Activated CD4-positive, alpha-beta memory T cell treated with anti-CD3 and anti-CD28 coated beads for 36 hours (primary cell): ENCODE measurements around the gene GPLD1. TPM values are rescaled to one million over a fixed set of nuclear protein-coding genes. Genes with fewer than 3 reads are reported as not detected.

Experiments used
- CTCF ChIA-PET: fragments of 350-600 bp; sonication (Branson Sonifier 250); formaldehyde crosslinking; loops from one replicate; lab custom pipeline; 2021; ENCODE audit warnings: antibody characterized with exemption, inconsistent platforms; lab: Charles Lee
- POLR2A ChIA-PET: fragments of 350-600 bp; sonication (Branson Sonifier 250); formaldehyde crosslinking; loops from one replicate; lab custom pipeline; 2021; ENCODE audit warnings: antibody characterized with exemption; lab: Charles Lee
- DNase-seq: peaks from one replicate; pipeline ENCODE4 v3.0.0-alpha.2; 2020
- H3K27ac Mint-ChIP-seq: one replicate; pipeline ENCODE4 v1.8.0; 2021; ENCODE audit warnings: mixed read lengths
- H3K27me3 Mint-ChIP-seq: one replicate; pipeline ENCODE4 v1.8.0; 2021; ENCODE audit warnings: mixed read lengths
- H3K36me3 Mint-ChIP-seq: one replicate; pipeline ENCODE4 v1.8.0; 2021; ENCODE audit warnings: mixed read lengths
- H3K4me1 Mint-ChIP-seq: one replicate; pipeline ENCODE4 v1.8.0; 2021; ENCODE audit warnings: low read depth, mixed read lengths
- H3K4me3 Mint-ChIP-seq: one replicate; pipeline ENCODE4 v1.8.0; 2021; ENCODE audit warnings: mild to moderate bottlenecking, mixed read lengths
- H3K9me3 Mint-ChIP-seq: one replicate; pipeline ENCODE4 v1.8.0; 2021; ENCODE audit warnings: mixed read lengths
- intact Hi-C: fragments of 100-400 bp; cut with micrococcal nuclease; formaldehyde crosslinking; loops from one replicate; pipeline ENCODE4 v1.15.1; 2023
- total RNA-seq, 2 experiments: library from RNA; stranded (reverse); gene quantifications; one replicate each; pipeline ENCODE4 v1.2.3, GENCODE V29; 2021

GPLD1 gene
- total RNA-seq, 2 experiments from 2014 or later, result 0.19 to 0.29 TPM

- Mint-ChIP-seq H3K4me1 (no peaks in the 10 kb centered on the region), H3K9me3 (no peaks in the 10 kb centered on the region), H3K36me3 (no peaks in the 10 kb centered on the region), H3K27ac (no peak overlapping the region), H3K27me3 (no peaks in the 10 kb centered on the region), H3K4me3 (no peak overlapping the region)
- ChIA-PET CTCF (no interaction called here), POLR2A (no interaction called here)
- no peak for DNase-seq
- intact Hi-C loops, result no loop called here
These were observed 37.6 kb downstream of the GPLD1 start for GRCh38 chr6:24451581-24452388.

GRCh38 chr6:24448828-24449525 lies 40.4 kb downstream of the GPLD1 start:
- no peak for DNase-seq
- POLR2A ChIA-PET, result no interaction called here
- intact Hi-C loops, result no loop called here
- Mint-ChIP-seq H3K4me3 (no peak overlapping the region), H3K36me3 (no peaks in the 10 kb centered on the region), H3K9me3 (no peaks in the 10 kb centered on the region), H3K27ac (no peak overlapping the region), H3K4me1 (no peaks in the 10 kb centered on the region), H3K27me3 (no peaks in the 10 kb centered on the region)
- CTCF ChIA-PET, result interaction anchor here (0.9 kb wide), 1 partner anchor 18 kb away, joined by 3 read pairs; no protein-coding TSS in a partner anchor

GRCh38 chr6:24448396-24448795 lies 41.0 kb downstream of the GPLD1 start:
- Mint-ChIP-seq H3K4me3 (no peak overlapping the region), H3K36me3 (no peaks in the 10 kb centered on the region), H3K27ac (no peak overlapping the region), H3K27me3 (no peaks in the 10 kb centered on the region), H3K4me1 (no peaks in the 10 kb centered on the region), H3K9me3 (no peaks in the 10 kb centered on the region)
- CTCF ChIA-PET, result no interaction called here
- DNase-seq, result no peak
- intact Hi-C loops, result no loop called here
- POLR2A ChIA-PET, result no interaction called here

DNA sequence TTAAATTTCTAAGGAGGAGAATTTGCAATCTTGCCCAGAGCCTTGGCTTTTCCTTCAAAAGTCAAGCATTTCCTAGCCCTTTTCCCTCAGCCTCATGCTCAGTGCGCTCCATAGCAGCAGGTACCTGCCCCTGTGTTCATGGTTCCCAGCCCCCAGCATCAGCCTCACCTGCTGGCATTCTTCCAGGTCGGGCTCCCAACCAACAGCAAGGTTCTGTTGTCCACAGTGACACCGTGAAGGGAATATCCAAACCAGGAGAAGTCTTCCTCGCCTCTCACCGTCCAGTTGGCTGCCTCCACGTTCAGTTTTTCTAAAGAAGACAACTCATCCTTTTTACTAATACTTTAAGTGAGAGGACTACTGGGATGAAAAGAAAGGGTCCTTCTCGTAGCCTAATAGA lies 42.7 kb downstream of the GPLD1 start:
- no peak overlapping the region for H3K27ac Mint-ChIP-seq
- POLR2A ChIA-PET, result no interaction called here

DNA sequence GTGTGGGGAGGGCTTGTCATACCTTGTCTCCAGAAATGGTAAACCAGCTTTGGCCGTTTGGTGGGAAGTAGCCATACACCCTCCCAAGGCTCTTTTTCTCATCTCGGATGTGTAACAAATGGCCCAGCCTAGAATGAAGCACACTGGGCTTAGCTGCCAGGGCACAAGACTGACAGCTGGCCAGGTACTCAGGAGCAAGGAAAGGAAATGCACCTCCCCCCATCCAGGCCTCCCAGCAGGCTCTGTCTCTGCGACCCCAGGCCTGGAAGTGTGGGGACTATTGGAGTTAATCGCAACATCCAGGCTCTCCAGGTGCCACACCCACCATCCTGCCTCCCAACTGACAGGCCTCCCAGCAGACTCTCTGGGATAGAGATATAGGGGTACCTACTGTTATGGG lies 43.7 kb downstream of the GPLD1 start:
- intact Hi-C loops, result no loop called here
- H3K4me3 Mint-ChIP-seq, result no peak overlapping the region
- no peaks in the 10 kb centered on the region for H3K9me3 Mint-ChIP-seq
- H3K27me3 Mint-ChIP-seq, result no peaks in the 10 kb centered on the region
- ChIA-PET CTCF (no interaction called here), POLR2A (no interaction called here)
- H3K36me3 Mint-ChIP-seq, result no peaks in the 10 kb centered on the region
- no peak overlapping the region for H3K27ac Mint-ChIP-seq
- H3K4me1 Mint-ChIP-seq, result no peaks in the 10 kb centered on the region
- no peak for DNase-seq

More for the DNA sequence above, 42.7 kb downstream of the GPLD1 start:
- CTCF ChIA-PET, result no interaction called here
- Mint-ChIP-seq H3K27me3 (no peaks in the 10 kb centered on the region), H3K4me3 (no peak overlapping the region), H3K36me3 (no peaks in the 10 kb centered on the region), H3K9me3 (no peaks in the 10 kb centered on the region), H3K4me1 (no peaks in the 10 kb centered on the region)
- intact Hi-C loops, result no loop called here
- DNase-seq, result no peak

- no peak overlapping the region for H3K27ac Mint-ChIP-seq
- POLR2A ChIA-PET, result no interaction called here
- H3K27me3 Mint-ChIP-seq, result no peaks in the 10 kb centered on the region
- DNase-seq, result no peak
- CTCF ChIA-PET, result no interaction called here
- intact Hi-C loops, result no loop called here
- no peaks in the 10 kb centered on the region for H3K36me3 Mint-ChIP-seq
- no peaks in the 10 kb centered on the region for H3K4me1 Mint-ChIP-seq
- H3K4me3 Mint-ChIP-seq, result no peak overlapping the region
- no peaks in the 10 kb centered on the region for H3K9me3 Mint-ChIP-seq
These were observed 44.8 kb downstream of the GPLD1 start for GRCh38 chr6:24444588-24444987.

GRCh38 chr6:24441599-24441904 lies 47.8 kb downstream of the GPLD1 start:
- H3K4me3 Mint-ChIP-seq, result no peak overlapping the region
- H3K9me3 Mint-ChIP-seq, result no peaks in the 10 kb centered on the region
- CTCF ChIA-PET, result no interaction called here

DNA sequence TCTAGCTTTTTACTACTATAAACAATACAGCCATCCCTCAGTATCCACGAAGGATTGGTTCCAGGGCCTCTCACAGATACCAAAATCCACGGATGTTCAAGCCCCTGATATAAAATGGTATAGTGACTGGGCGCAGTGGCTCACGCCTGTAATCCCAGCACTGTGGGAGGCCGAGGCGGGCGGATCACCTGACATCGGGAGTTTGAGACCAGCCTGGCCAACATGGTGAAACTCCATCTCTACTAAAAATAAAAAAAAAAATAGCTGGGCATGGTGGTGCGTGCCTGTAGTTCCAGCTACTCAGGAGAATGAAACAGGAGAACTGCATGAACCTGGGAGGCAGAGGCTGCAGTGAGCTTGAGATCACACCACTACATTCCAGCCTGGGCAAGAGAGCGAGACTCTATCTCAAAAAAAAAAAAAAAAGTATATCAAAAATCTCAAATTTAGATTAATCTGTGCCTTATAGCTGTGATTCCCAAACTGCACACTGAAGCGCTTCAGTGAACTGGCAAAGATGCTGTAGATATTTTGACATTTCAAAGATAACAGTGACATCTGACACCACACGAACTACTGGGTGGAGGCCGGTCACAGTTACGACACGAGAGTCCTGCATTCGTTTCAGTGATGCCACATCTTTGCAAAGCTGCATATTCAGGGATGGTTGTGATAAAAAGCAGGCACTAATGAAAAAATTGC lies 48.3 kb downstream of the GPLD1 start:
- Mint-ChIP-seq H3K36me3 (no peaks in the 10 kb centered on the region), H3K9me3 (no peaks in the 10 kb centered on the region)

More at GRCh38 chr6:24441599-24441904, 47.8 kb downstream of the GPLD1 start:
- intact Hi-C loops, result no loop called here
- H3K27me3 Mint-ChIP-seq, result no peaks in the 10 kb centered on the region
- H3K4me1 Mint-ChIP-seq, result no peaks in the 10 kb centered on the region
- H3K36me3 Mint-ChIP-seq, result no peaks in the 10 kb centered on the region
- DNase-seq, result no peak
- no peak overlapping the region for H3K27ac Mint-ChIP-seq
- POLR2A ChIA-PET, result no interaction called here

DNA sequence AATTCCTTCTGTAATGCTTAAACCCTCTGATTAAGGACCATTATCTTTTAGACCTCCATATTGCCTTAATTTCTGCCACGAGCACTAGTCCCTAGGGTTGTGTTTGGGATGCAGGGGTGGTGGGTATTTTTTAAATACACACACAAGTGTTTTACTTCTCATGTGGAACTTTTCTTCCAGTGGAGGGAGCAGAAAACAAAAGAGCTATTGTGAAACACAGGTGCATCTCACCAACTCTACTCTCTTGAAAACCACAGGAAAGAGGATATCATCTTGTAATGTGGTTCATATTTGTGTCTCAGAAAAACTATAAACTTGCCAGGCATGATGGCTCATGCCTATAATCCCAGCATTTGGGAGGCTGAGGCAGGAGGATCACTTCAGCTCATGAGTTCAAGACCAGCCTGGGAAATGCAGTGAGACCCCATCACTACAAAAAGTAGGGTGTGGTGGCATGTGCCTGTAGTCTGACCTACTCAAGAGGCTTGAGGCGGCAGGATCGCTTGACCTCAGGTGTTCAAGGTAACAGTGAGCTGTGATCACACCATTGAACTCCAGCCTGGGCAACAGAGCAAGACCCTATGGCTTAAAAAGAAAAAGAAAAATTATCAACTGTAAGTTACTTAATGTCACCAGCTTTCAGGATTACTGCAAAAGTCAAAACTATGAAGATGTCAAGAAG lies 49.4 kb downstream of the GPLD1 start:
- no peaks in the 10 kb centered on the region for H3K4me1 Mint-ChIP-seq
- H3K27ac Mint-ChIP-seq, result no peak overlapping the region
- no peaks in the 10 kb centered on the region for H3K27me3 Mint-ChIP-seq
- H3K9me3 Mint-ChIP-seq, result no peaks in the 10 kb centered on the region
- no peak for DNase-seq
- ChIA-PET CTCF (interaction anchor here (0.7 kb wide), 1 partner anchor 10 kb away, joined by 3 read pairs; no protein-coding TSS in a partner anchor), POLR2A (no interaction called here)
- H3K36me3 Mint-ChIP-seq, result no peaks in the 10 kb centered on the region
- no peak overlapping the region for H3K4me3 Mint-ChIP-seq
- intact Hi-C loops, result no loop called here

More for the DNA sequence above, 48.3 kb downstream of the GPLD1 start:
- H3K4me3 Mint-ChIP-seq, result no peak overlapping the region
- H3K4me1 Mint-ChIP-seq, result no peaks in the 10 kb centered on the region
- no peak for DNase-seq
- ChIA-PET CTCF (no interaction called here), POLR2A (no interaction called here)
- no peaks in the 10 kb centered on the region for H3K27me3 Mint-ChIP-seq
- no peak overlapping the region for H3K27ac Mint-ChIP-seq
- intact Hi-C loops, result no loop called here

DNA sequence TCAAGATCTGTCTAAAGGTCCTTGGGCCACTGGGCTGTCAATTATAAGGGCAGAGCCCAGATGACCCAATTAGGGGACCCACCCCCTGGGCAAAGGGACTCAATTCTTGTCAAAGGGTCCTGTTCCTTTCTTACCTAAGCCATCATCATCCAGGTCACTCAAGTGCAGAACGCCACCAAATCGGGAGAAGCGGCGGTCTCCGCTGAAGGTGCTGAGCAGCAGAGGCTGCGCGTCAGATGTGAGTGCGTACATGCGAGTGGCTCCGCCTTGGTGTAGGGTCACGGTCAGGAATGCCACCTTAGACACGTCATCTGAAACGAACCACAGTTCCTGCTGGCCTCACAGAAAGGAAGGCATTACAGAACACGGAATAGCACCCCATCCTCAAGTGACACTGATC lies 52.4 kb downstream of the GPLD1 start:
- no peak overlapping the region for H3K27ac Mint-ChIP-seq
- intact Hi-C loops, result no loop called here
- H3K4me1 Mint-ChIP-seq, result no peaks in the 10 kb centered on the region
- DNase-seq, result no peak
- ChIA-PET POLR2A (no interaction called here), CTCF (no interaction called here)
- H3K36me3 Mint-ChIP-seq, result no peaks in the 10 kb centered on the region
- no peak overlapping the region for H3K4me3 Mint-ChIP-seq
- H3K27me3 Mint-ChIP-seq, result no peaks in the 10 kb centered on the region
- no peaks in the 10 kb centered on the region for H3K9me3 Mint-ChIP-seq

DNA sequence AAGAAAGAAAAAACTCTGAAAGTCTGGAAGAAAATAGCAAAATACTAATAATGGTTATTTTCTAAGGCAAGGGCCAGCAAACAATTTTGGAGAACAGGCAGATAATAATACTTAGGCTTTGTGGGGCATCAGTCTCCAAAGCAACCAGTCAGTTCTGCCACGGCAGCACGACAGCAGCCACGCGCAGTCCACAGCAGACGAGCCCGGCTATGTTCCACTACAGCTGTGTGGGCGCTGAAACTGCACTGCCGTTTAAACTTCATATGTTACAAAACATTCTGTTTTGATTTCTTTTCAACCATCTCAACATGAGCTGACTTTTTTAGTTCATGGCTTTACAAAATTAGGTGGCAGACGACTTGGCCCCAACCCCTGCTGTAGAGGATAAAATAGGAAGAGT lies 56.8 kb downstream of the GPLD1 start:
- Mint-ChIP-seq H3K36me3 (no peaks in the 10 kb centered on the region), H3K27me3 (no peaks in the 10 kb centered on the region), H3K4me1 (no peaks in the 10 kb centered on the region), H3K4me3 (no peak overlapping the region), H3K27ac (no peak overlapping the region), H3K9me3 (no peaks in the 10 kb centered on the region)
- intact Hi-C loops, result loop anchor here (5.0 kb wide), 1 partner anchor 335 kb away; no protein-coding TSS in a partner anchor
- ChIA-PET CTCF (interaction anchor here (0.6 to 2.1 kb wide), 2 partner anchors 45 to 88 kb away, joined by 3 to 7 read pairs; no protein-coding TSS in a partner anchor), POLR2A (no interaction called here)
- no peak for DNase-seq
